Stromal cell of bone marrow (primary cell): ENCODE measurements around the gene PTPRB.
"Not testable (repeated sequence)": the region's sequence is repeated elsewhere in the genome, so short reads cannot be mapped to it uniquely, and the experiment has no call there.

Experiments used
- DNase-seq: peaks from one replicate; pipeline ENCODE4 v3.0.0-alpha.2; 2012; ENCODE audit warnings: low read depth

Gene PTPRB

DNA sequence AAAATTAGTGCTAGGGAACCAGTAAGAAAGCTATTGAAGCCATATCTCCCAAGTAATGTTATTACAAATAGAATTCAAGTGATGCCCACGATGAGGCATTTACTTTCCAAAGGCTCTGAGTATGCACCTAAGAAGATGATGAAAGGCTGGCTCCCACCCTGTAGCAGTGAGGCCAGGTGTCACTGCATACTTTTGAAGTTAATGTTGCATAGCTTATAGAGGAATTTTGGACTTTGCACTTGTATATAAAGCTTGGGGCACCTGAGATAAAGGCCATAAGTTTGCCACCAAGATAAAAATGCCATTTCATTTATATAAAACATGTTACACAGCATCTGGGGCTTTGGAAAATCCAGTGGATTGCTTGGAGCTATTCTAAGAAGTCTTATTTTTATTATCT is 96.2 kb downstream of the PTPRB start:
- no peak for DNase-seq

DNA sequence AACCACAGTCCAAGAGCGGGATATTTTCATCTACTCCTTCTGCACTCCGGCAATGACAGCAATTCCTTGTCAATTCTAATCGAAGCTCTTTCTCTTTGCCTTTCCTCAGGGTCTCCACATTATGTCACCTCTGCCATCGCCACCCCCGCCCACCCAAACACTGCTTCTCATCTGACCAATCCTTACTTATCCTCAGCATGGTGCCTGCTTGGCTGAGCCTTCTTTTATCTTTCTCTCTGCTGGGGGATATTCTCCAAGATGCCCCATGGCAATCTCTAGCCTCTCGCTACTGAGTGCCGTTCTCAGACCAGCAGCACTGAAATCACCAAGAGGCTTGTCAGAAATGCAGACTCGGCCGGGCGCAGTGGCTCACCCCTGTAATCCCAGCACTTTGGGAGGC is 100.6 kb downstream of the PTPRB start:
- no peak for DNase-seq

DNA sequence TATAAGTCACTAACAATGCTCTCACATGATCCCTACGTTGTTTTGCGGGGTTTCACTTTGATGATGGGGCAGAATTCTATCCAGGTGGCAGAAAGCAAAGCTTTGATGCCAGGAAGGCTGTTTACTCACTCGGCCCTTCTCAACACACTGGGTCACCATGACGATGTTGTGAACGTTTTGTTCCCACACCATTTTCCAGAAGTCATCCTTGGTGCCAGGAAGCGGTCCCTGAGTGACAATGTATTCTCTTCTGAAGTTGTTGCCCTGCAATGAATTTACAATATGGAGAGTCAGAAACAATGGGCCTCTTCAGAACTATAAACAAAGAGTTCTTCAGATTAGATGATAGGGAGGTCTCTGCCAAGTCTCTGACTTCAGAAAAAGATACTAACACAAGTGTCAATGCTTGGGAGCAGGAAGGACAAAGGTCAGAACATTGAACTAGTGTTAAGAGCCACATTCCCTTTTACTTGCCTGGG is 101.3 kb downstream of the PTPRB start:
- no peak for DNase-seq

DNA sequence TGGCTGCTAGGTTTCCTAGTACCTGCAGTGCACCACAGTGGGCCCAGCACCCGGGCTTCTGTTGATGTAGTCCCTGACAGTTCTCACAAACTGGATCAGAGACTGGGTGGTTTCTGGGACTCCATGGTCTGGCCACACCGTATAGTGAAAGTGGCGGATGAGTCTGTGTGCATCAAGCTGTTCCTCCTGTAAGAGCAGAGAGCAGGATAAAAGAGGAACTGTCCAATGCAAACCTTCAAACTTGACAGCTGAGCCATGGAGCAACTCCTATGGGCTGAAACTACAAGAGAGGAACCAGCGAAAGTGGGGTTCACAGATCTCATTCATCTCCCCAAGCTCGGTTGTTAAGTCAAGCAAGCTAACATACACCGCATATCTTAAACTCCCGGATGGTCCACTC is 102.8 kb downstream of the PTPRB start:
- DNase-seq = no peak

DNA sequence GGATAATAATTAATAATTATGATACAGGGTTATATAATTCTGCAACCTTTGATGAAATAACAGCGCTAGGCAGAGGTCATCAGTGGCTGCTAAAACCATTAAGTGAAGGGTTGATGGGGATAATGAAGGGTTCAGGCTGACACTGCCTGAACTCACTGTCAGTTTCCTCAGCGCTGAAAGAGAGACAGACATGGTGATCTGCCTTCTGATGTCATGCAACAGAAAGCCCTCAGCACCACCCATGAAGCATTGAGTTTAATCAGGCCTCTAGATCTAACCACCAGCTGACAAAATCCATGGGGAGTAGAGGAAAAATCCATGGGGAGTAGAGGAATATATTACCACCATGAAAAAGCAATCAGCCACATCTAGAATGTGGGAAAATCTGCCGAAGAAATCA is 107.6 kb downstream of the PTPRB start:
- no peak for DNase-seq

DNA sequence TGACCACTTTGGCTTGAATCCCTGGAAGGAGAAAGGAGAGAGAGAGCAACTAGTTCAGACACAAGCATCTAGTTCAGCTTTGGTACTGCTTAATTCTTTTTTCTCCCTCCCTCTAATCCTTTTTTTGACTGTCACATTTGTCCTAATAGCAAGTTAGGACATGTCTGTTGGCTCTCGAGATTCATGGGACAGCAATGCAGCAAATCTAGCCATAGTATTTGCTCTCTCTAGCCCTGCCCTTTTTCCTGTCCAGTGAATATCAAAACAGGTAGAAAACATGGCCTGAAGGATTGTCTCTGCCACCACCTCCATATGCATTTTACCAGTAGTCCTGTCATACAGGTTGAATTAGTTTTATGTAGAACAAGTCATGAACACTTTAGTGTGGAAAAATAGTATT is 116.4 kb downstream of the PTPRB start:
- no peak for DNase-seq

DNA sequence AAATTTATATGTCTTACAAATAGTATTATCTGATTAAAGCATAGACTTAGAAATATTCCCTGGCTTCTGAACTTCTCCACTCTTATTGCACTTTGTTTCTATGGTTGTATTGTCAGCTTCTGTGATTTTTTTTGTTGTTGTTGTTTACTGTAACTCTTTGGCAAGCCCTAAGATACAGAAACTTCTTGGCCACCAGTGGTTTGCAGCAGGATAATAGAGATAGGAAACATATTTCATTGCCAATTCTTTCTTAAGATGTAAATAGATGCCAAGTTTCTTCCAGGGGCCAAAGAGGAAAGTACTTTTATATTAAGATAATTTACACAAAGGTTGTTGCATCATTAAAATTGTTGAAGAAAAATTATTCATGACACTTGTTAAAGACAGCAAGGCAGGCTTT is 123.8 kb downstream of the PTPRB start:
- DNase-seq = no peak

DNA sequence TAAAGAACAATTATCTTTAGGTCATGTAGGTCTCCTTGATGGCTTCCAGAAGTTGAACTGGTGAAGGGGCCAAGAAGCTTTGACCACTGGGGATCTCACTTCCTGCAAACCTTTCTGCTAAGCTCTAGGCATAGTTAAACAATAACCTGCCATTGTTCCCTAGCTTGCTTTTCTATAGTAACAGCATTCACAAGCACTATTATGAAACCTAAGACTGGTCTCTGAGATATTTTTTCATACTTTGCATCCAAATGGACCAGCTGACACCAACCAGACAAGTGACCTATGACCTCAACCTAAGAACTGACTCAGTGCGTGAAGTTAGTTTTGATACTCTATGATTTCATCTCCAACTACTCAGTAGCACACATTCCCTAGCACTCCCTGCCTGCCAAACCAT is 129.1 kb downstream of the PTPRB start:
- no peak for DNase-seq

DNA sequence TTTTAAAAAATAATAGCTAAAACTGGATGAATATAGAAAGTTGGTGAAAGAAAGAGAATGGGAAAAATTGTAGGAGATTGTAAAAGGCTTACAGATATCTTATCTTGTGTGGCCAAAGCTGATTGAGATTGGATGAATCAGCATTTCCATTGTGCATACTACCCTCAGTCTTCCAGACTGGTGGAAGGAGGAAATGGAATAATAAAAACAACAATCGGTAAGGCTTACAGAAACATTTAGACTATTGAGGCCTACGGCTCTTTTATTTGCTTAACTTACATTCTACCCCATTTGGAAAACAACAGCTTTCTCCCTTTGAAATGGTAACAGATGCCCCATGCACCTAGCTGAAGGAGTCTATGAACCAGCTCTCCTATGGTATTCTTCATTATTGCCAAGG is 129.8 kb downstream of the PTPRB start:
- DNase-seq = no peak

DNA sequence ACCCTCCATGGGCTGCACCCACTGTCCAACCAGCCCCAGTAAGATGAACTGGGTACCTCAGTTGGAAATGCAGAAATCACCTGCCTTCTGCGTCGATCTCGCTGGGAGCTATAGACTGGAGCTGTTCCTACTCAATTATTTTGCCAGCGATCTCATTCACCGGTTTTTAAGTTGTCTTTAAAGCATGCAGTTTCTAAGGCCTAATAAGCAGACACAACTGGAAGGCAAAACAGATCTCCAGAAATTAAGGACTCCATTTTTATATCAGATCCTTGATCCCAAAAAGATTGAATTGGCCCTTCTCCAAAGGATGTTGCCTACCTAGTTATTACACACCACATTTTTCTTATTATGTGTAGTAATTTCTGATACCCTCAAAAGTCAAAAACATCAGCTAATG is 139.7 kb downstream of the PTPRB start:
- no peak for DNase-seq

DNA sequence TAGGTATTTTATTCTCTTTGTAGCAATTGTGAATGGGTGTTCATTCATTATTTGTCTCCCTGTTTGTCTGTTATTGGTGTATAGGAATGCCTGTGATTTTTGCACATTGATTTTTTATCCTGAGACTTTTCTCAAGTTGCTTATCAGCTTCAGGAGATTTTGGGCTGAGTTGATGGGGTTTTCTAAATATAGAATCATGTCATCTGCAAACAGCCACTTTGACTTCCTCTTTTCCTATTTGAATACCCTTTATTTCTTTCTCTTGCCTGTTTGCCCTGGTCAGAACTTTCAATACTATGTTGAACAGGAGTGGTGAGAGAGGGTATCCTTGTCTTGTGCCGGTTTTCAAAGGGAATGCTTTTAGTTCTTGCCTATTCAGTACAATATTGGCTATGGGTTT is 144.3 kb downstream of the PTPRB start:
- not testable (repeated sequence) for DNase-seq

DNA sequence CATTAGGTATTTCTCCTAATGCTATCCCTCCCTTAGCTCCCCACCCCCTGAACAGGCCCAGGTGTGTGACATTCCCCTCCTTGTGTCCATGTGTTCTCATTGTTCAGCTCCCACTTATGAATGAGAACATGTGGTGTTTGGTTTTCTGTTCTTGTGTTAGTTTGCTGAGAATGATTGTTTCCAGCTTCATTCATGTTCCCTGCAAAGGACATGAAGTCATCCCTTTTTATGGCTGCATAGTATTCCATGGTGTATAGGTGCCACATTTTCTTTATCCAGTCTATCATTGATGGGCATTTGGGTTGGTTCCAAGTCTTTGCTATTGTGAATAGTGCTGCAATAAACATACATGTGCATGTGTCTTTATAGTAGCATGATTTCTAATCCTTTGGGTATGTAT is 146.3 kb downstream of the PTPRB start:
- not testable (repeated sequence) for DNase-seq

DNA sequence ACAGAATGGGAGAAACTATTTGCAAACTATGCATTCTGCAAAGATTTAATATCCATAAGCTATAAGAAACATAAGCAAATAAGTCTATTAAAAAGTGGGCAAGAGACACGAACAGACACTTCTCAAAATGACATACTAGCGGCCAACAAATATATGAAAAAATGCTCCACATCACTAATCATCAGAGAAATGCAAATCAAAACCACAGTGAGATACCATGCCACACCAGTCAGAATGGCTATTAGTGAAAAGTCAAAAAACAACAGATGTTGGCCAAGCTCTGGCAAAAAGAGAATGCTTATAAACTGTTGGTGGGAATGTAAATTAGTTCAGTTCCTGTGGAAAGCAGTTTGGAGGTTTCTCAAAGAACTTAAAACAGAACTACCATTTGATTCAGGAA is 149.8 kb downstream of the PTPRB start:
- DNase-seq = no peak

DNA sequence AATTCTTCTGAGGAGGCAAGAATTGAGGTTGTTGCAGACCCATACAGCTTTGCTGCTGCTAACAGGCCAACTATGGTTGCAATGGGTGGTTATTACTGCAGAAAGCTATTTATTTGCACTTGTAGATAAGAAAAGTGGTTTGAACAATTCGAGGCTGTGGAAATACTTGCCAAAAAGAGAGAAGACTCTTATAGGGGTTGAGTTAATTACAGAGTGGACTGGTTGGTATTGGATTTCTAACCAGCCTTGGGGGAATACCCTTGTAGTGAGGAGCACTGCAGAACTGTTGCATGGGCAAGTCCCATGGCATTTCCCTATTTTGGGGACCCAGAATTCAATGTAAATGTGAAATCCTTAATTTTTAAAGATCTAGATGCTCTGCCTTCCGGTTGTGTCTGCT is 150.6 kb downstream of the PTPRB start:
- no peak for DNase-seq

DNA sequence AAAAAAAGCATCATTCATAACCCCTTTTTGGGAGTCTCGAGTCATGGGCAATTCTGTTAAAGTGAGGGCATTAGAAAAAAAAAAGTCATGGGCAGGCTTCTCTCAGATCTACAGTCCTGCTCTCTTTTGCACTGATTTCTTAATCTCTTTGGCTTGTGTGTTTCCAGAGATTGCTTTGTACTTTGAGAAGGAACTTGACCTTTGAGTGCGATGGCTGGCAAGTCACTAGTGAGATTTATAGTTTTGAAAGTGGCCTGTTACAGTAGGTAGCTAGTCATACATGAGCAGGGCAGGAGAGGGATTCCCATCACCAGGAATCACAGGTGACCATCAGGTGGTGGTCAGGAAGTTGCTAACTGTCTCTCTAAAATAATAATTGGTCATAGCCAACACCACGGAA is 151.5 kb downstream of the PTPRB start:
- no peak for DNase-seq

DNA sequence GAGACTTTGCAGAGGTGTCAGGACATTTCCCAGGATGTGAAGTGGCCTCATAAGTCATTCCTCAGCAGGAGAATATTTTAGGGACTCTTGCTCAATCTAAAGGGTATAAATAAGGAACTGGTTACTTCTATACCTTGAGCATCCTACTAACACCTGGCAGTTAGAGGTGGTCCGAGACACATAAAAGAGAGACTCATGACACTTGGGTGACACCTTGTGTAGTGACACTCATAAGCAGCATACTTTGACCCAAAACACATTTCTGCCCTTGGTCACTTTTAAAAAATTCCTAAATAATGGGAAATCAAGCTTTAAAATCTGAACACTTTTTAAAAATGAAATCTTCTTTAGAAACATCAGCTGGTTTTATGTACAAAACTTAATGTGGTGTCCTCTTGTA is 152.8 kb downstream of the PTPRB start:
- DNase-seq = no peak

DNA sequence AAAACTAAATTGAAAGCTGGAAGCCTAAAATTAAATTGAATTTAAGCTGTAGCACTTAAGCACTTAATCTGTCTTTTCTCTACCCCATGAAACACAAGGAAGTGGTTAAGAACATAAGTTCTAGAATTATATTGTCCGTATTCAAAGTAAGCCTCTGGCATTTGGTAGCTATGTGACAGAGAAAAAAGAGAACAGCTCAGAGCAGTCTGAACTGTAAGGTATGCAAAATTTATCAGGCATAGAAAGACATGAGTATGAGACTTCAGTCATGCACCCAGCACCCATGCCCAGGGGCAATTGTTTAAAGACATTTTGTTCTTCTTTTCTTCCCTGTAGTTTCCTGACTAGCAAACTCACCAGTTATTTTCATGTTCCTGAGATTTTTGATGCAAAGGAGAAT is 154.5 kb downstream of the PTPRB start:
- DNase-seq = no peak

DNA sequence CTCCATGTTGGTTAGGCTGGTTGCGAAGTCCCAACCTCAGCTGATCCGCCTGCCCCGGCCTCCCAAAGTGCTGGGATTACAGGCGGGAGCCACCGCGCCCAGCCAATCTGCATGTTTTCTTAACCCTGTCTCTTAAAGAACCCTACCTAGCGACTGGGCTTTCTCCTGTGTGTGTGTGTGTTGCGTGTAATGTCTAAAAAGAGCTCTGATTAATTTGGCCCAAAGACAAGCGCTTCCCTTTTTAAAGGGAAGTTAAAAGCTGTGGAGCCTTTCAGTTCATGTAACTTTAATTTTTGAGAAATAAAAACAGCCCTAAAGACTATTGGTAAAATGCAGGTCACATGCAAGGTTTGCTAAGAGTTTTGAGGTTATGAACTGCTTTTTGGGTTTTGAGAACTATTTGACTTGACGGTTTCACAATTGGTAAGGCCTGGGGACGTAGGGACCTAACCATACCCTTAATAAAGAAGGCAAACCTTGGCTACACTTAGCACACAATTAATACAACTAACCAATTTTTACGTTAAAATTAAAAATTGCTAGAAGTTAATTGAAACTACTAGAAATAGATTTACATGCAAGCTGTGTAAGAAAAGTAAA is 167.9 kb downstream of the PTPRB start:
- no peak for DNase-seq

DNA sequence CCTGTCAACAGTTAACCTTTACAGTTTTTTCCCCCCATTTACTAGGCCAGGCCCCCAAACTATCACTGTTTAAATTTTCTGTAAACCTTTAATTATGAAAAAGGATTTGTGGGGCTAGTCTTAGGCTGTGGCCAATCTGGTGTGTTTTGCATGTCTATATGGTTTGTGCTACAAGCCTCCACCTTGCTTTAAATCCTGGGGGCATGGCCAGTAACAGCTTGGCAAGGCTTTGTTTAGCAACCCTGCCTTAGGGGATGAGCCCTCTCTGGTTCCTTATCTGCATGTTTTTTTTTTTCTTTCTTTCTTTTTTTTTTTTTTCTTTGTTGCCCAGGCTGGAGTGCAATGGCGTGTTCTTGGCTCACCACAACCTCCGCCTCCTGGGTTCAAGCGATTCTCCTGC is 168.5 kb downstream of the PTPRB start:
- DNase-seq = no peak

DNA sequence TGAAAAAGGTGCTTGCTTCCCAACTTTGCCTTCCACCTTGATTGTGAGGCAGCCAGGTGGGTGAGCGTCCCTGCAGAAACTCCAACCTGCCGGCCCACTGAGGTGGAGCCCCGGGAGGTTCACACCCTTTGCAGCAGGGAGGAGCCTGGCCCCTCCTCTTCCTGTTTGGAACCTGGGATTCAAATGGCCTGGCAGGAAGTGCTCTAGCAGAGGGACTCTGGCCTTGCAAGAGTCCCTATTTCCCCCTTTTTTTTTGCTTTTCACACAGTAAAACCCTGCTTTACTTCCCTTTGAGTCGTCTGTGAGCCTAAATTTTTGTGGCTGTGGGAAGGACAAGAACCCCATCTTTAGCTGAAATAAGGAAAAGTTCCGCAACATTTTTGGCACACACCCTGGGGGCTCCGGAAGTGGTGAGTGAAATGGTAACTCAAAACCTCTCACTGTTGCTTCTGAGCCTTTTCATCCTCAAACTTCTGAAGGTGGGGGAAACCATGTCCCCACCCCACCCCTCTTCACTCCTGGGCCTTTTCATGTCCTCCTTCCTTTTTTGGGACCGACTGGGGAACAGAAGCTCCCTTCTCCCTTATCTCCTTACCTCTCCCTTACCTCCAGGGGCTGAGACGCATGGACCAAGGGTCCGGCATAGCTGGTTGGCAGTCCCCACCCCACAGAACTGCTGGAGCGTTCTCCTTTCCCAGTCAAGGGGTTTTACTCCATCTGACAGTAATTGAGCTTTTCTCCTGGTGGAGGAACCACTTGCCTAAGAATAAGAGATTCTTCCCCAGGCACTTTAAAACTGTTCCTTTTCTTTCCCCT is 169.1 kb downstream of the PTPRB start:
- no peak for DNase-seq

DNA sequence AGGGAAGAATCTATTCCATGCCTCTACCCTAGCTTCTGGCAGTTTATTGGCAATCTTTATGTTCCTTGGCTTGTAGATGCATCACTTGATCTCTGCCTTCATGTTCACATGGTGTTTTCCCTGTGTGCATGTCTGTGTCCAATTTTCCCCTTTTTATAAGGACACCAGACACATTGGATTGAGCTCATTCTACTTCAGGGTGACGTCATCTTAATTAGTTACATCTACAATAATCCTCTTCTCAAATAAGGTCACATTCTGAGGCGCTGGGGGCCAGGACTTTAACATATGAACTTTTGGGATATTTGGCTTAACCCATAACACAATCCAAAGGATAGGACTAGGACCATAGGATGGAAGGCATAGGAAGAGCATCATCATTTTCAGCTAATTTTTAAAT is 169.8 kb downstream of the PTPRB start:
- no peak for DNase-seq

DNA sequence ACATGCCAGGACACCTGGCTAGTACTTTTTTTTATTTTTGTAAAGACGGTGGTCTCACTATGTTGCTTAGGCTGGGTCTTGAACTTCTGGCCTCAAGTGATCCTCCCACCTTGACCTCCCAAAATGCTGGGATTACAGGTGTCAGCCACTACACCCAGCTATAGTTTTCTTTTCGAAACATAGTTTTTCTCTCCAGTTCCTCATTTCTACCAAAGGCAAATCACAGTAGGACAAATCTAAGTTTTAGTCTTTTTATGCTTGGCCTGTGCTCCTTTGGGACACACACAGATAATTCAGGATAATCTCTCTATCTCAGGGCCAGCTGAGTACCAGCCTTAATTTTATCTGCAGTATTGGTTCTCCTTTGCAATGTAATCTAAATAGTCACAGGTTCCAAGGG is 170.5 kb downstream of the PTPRB start:
- DNase-seq = no peak
